NCI-H82 treated with DMSO at 0.1 percent for 48 hours (cell line): ENCODE results near the gene MYO1E.
"Not testable (repeated sequence)": the region's sequence is repeated elsewhere in the genome, so short reads cannot be mapped to it uniquely, and the experiment has no call there.

Experiments
- DNase-seq: peaks from one replicate; lab custom pipeline; 2025; ENCODE audit not compliant: unreplicated experiment; lab: John Stamatoyannopoulos, UW

MYO1E gene

DNA sequence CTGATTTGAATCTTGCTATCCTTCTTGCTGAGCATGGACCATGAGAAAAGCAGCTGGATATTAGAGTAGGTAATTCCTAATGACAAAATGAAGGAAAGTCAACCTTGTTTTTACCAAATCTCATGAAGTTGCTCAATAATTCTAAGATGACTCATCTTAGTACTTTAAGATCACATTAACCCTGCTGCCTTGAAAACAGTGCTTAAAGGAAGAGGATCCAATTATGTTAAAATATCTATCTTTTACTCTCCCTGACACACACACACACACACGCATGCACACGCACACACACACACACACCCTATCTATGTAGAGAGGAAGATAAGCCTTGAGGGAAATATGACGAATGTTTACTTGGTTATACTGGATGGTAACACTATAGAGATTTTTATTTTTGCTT lies 16.0 kb upstream of the MYO1E start:
- DNase-seq: no peak

DNA sequence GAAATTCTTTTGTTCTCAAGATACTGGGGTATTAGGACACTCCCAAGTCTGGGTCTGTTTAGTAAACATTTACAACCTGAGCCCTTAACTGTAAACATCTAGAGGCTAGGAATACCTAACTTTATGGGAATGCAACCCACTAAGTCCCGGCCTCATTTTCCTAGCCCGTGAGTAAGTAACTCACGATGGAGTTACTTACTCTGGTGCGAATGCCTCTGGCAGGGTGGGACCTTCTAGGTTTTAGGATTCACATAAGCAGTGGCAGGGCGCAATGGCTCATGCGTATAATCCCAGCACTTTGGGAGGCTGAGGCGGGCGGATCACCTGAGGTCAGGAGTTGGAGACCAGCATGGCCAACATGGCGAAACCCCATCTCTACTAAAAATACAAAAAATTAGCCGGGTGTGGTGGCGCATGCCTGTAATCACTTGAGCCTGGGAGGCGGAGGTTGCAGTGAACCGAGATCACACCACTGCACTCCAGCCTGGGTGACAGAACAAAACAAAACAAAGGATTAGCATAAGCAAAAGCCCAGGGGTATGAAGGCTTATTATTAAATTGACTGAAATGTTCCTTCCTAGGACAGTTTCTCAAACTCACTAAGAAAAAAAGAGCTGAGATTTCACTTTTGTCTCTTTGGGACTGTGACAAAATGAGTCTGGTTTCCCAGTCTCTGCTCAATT lies 14.7 kb upstream of the MYO1E start:
- DNase-seq: not testable (repeated sequence)

DNA sequence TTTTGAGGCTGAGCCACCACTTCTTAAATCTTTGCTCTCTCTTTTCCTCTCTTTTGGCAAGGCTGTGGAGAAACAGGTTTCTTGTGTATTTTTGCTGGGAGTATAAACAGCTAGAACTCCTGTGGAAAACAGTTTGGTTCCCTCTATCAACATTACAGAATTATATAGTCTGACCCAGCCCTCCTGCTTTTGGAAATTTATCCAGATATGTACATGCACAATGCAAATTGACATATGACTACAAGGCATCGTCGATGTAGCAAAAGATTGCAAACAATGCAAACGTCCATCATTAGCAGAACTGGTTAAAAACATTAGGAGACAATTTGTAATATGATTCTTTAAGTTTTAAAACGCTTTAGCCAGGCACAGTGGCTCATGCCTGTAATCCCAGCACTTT lies 12.5 kb upstream of the MYO1E start:
- DNase-seq: no peak

DNA sequence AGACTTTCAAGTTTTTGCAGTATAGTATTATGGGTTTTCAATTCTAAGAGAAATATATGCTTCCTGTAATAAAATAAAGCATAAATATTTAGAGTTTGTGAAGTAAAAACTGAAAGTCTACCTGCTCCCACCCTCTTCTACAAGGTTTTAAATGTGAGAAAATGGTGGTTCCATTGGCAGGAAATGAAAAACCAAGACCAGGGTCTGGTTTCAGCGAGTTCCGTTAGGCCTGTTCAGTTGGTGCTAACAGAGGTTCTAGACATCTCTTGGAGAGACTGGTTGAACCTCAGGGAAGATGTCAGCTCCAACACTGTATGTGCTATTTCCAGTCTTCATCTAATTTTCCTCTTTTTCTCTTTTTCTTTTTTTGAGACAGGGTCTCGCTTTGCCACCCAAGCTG lies 11.8 kb upstream of the MYO1E start:
- no peak for DNase-seq

GRCh38 chr15:59380902-59381610 lies 8.4 kb upstream of the MYO1E start:
- no peak for DNase-seq

- DNase-seq: no peak
These were observed 6.9 kb upstream of the MYO1E start for GRCh38 chr15:59379531-59379930.

DNA sequence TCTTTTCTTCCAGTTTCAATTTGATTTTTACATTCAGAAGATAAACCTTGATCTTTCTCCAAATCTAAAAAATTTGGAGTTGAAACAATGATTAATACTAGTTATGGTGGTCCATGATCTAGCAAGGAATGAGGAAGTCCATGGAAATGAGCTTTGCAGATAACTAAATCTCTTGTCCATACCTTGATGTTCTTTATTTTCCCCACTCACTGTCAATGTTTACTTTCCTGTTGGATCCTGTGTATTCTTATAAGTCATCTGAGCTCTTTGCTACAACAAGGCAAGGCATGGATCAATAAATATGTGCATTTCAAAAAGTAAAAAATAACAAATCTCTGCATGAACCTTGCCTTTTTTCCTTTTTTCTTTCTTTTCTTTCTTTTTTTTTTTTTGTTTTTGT lies 6.2 kb upstream of the MYO1E start:
- DNase-seq: no peak

DNA sequence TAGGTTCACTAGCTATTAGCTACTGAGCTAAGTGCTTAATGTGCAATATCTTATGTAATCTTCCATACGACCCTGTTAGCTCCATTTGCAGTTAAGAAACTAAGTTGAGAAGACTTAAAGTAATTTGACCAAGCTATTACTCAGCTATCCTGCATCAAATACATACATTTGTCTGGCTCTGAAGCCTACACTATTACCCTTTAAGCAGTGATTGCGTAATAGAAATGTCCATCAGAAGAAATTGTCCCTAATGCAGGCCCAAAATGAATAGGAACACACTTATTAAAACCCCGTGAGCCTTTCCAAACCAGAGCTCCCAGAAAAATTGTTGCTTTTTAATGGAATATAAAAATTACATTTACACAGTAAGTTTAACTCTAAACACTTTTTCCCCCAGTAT lies 5.3 kb upstream of the MYO1E start:
- DNase-seq: no peak

DNA sequence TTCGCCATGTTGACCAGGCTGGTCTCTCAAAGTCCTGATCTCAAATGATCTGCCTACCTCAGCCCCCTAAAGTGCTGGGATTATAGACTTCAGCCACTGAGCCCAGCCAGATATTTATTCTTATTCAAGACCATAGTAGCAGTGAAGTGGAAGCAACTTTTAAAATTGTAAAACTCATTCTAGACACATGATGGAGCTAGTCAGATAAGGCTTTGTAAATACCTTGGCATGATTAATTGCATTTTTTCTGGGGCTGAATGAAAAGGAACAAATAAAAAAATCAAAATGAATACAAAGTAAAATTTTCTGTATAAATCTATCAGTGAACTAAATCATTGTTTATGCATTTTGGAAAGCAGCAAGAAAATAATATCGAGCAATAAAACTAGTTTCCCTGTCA lies 4.1 kb upstream of the MYO1E start:
- no peak for DNase-seq

DNA sequence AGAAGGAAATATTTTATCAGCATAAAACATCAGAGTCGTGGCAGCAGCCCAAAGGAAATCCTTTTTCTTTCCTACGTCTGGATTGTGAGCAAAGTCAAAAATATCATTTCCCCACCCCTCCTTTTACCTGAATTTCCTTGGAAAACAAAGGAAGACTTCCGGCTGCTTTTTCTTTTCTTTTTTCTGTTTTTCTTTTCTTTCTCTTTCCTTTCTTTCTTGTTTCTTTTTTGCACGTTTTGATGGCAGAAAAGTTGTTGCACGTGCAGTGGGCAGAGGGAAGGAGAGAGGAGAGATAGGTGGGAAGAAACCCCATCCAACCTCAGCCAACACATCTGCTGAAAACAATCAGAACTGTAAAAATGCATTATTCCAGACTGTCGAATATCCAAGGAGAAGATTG lies 544 bp upstream of the MYO1E start:
- DNase-seq: no peak

DNA sequence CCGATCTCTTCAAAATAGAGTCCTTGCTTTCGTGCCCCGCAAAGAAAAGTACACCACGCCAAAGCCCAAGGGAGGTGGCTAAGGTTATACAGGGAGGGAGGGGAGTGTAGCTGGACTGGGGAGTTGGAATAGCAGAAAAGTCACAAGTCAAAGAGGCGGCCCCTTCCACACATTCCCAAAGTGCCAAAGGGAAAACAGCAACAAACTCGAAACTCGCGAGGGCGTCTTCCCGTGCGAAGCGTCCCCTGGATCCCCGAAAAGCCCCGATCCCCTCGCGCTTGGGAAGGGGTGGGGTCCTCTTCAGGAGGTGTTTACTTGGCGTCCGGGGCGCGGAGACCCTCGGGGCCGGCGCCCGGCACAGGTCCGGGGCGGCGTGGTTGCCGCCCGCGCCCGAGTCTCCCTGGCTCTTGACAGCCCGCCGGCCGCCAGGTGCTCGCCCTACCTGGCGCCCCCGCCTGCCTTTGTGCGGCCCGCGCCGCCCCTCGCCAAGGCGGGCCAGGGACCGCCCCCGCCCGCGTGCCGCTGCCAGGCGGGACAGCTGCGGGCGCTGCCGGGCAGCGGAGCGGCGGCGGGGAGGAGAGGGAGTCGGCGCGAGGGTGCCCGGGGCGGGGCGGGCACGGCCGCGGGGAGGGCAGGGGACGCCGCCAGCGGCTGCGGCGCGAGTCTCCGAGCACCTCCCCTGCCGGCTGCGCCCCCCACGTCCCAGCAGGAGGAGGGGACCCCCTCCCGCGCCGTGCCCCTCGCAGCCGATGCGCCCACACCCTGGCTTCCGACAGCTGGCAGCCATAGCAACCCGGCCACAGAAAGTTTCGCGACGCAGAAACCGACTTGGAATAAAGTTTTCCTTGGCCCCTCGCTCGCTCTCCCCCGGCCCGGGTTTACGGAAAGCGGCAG lies 966 bp downstream of the MYO1E start:
- no peak for DNase-seq

DNA sequence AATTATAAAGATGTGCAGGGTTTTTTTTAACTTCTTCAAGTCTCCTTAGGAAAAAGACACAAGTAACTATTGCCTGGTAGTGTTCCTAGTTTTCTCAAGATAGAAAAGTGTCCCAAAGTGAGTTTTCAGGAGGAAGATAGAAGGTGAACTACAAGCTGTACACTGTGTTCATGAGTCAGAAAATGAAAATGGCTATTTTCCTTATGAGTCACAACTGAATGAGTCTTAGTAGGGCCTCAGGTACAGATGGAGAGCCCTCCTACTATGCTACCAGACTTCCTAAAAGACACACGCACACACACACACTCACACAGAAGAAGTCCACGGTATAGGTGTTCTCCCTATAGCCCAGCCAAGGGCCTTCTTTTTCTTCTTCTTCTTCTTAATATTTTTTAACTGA lies 3.1 kb downstream of the MYO1E start:
- DNase-seq: no peak

DNA sequence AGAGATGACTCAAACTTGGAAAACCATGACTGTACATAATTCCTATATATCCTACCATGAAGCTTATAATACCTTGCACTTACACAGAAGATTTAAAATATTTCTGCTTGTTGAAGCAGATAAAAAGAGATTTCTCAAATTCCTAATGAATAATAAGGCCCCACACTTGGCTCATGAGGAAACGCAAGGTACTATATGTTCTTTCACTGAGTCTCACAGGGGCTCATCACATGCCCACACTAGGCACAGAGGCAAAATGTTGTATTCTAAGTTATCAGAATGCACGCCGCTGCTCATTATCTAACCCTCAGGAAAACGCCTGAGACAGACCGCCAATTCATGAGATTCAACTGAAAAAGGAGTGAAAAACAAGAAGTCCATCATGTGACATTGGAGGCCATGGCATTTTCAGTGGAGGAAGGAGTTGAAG lies 5.6 kb downstream of the MYO1E start:
- DNase-seq: no peak

GRCh38 chr15:59366333-59367021 lies 6.2 kb downstream of the MYO1E start:
- DNase-seq: no peak

GRCh38 chr15:59364248-59364647 lies 8.4 kb downstream of the MYO1E start:
- DNase-seq: no peak

- no peak for DNase-seq
These were observed 10.3 kb downstream of the MYO1E start for GRCh38 chr15:59362331-59362730.

GRCh38 chr15:59360896-59361295 lies 11.8 kb downstream of the MYO1E start:
- DNase-seq: no peak

DNA sequence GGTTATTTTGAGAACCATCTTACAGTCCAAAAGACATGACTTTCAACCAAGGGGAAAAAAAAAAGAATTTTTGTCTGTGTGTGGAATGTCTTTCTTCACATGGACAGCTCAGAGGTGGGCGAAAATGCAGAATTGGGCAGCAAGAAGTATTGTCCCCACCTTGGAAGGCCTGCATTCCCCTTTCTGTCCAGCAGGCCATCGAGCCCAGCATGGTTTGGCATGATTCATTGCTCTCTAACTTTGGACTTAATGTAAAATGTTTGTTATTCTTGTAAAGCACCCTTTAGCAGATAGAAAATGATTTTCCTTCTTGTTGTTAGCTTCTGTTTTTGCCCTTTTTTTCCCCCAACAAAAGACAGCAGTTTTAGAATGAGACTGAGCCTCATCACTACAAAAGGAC lies 12.4 kb downstream of the MYO1E start:
- no peak for DNase-seq

GRCh38 chr15:59355730-59356129 lies 16.9 kb downstream of the MYO1E start:
- DNase-seq: no peak

- no peak for DNase-seq
These were observed 18.1 kb downstream of the MYO1E start for GRCh38 chr15:59354417-59355031.

GRCh38 chr15:59353994-59354416 lies 18.7 kb downstream of the MYO1E start:
- DNase-seq: no peak
